EH (cell line): ENCODE data around the gene SGTA.

Experiments
- DNase-seq: peaks from one replicate; pipeline ENCODE4 v3.0.0-alpha.2; 2015; ENCODE audit warnings: low read depth

Gene SGTA

GRCh38 chr19:2809387-2810140, 26.5 kb upstream of the SGTA start:
- DNase-seq, result no peak

- DNase-seq, result no peak
Measured at GRCh38 chr19:2808129-2808941, 25.3 kb upstream of the SGTA start.

- DNase-seq, result no peak
Measured at GRCh38 chr19:2807379-2808128, 24.5 kb upstream of the SGTA start.

GRCh38 chr19:2806736-2807378, 23.8 kb upstream of the SGTA start:
- DNase-seq, result no peak

- no peak for DNase-seq
Measured at GRCh38 chr19:2805991-2806649, 23.0 kb upstream of the SGTA start.

DNA sequence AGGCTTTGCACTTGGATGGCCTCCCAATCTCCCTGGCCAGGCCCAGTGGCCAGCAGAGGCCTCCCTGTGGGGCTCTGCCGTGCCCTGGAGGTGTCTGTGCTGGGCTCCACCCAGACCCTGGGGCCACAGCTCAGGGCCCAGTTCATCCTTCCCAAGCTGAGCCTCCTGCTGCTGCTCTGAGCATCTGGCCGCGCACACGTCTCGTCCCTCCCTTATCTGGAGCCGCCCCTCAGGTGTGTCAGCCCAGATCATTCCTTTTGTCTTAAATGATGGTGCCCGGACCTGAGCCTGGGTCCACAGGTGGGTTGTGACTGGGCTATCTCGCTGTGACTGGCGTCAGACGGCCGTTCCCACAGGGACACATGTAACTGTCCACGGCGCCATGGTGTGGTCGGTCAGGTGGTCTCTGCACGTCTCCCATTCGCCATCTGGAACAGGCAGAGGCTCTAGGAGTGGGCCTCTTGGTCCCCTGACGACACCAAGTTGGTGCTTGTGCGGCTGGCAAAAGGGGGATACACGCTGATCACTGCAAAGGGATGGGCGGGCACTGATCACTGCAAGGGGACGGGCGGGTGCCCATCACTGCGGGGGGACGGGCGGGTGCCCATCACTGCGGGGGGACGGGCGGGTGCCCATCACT, 22.3 kb upstream of the SGTA start:
- no peak for DNase-seq

DNA sequence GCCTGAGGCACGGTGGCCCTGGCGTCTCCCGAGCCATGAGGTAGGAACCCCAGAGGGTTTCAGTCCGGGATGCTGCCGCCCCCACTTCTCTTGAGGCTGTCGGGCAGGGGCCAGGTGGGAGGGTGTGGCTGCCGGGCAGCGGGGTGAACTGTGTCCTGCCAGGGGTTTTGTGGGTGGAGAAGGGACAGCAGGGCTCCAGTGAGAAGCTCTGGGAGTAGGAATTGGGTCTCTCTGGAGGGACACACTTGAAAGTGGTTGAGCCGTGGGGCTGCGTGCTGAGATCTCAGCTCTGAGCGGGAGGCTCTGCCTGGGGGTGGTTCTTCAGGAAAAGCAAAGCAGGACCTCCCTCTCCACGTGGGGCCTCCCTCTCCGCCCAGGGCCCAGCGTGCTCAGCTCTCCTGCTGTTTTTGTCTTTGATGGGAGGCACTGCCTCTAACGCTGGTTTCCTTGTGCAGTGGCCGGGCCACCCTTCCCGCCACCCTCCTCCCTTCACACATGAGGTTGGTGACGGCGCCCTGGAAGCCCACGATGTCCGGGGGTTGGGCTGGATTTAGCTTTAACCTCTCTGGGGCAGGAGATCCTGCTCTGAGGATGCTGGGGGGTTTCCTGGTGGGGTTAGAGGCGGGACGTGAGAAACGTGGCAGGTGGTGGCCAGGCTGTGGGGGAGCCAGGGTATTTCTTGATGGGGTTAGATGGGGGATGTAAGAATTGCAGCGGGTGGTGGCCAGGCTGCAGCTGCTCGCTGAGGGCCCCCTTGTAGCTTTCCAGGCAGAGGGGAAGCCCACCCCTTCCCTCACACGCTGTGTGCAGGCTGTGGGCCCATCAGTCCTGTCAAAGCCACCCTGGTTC, 21.3 kb upstream of the SGTA start:
- DNase-seq, result no peak

- DNase-seq, result no peak
Measured at GRCh38 chr19:2803486-2804155, 20.5 kb upstream of the SGTA start.

DNA sequence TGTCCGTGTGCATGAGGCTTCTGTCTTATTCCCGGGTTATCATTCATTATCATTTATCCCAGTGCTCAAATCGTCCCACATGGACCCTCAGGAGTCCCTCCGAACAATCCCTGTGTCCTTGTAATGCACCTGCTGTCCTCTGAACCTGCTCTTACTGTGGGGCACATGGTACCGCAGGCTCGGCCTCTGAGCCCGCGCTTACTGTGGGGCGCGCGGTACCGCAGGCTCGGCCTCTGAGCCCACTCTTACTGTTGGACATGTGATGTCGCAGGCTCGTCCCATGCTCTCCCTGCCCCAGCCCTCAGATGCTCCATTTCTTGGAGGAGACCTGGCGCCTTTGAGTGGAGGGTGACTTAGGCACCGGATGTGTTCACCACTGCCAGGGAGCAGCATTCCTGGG, 19.8 kb upstream of the SGTA start:
- no peak for DNase-seq

DNA sequence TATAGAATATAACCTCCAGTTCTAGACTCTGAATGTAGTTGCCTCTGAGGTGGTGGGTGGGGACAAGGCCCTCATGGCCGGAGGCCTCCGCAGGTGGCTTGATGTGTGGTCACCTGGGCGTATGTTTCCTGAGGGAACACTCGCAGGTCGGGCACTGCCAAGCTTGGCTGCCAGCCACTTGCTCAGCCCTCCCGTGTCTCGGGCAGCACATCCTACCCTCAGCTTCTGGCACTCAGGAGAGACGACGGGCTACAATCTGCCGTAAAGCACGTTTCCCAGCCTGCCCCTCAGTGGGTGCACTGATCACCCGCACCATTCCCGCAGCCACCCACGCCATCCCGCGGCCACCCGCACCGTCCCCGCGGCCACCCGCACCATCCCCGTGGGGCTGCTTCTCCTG, 17.4 kb upstream of the SGTA start:
- no peak for DNase-seq

- DNase-seq, result no peak
Measured at GRCh38 chr19:2799273-2800020, 16.4 kb upstream of the SGTA start.

GRCh38 chr19:2798733-2799132, 15.7 kb upstream of the SGTA start:
- peak; percentile 19 for DNase-seq

GRCh38 chr19:2798158-2798685, 15.1 kb upstream of the SGTA start:
- DNase-seq, result no peak

- no peak for DNase-seq
Measured at GRCh38 chr19:2797280-2797679, 14.2 kb upstream of the SGTA start.

DNA sequence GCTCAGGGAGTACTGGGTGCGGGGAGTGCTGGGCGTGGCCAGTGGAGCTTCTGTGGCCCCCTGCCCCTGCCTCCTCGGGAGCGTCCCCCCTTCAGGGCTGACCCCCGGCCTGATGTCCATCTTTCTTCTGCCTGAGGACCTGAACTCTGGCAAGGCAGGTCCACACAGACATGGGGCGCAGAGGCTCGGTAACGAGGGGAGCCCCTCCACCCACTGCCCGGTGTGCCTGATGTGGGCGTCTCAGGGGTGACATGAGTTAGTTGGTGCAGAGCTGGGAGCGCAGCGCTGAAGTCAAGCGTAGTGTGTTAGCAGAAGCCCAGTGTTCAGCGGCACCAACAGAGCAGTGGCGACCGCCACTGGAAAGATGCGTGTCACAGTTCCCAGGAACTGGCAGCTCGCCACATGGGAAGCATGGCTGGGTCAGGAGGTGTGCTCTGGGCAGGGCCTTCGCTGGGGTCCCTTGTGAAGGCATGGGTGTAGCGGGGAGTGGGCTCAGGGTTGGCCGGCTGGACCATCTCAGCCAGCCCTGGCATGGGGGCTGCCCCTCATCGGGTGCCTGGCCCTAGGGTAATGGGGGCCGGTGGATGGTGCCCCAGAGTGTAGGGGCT, 13.7 kb upstream of the SGTA start:
- DNase-seq, result no peak

DNA sequence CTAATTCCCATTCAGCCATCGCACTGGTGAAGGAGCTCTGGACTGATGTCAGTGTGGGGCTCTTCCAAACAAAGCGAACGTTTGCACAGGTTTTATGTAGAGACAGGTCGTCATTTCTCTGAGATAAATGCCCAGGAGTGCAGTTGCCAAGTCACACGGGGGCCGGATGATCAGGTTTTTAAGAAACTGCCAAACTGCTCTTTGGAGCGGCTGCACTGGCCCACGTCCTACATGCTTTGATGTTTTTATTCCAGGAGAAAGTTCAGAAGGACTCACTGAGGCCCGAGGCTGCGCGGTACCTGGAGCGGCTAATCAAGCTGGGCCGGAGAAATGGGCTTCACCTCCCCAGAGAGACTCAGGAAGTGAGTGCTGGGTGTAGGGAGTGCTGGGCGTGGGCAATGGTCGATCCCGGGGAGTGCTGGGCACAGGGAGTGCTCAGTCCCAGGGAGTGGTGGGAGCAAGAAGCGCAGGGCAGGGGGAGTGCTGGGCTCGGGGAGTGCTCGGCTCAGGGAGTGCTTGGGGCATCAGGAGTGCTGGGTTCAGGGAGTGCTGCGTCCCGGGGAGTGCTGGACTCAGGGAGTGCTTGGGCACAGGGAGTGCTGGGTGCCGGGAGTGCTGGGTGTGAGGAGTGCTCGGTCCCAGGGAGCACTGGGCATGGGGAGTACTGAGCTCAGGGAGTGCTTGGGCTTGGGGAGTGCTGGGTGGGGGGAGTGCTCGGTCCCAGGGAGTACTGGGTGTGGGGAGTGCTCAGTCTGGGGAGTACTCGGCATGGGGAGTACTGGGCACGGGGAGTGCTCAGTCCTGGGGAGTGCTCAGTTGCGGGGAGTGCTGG, 13.0 kb upstream of the SGTA start:
- no peak for DNase-seq

GRCh38 chr19:2793577-2793976, 10.5 kb upstream of the SGTA start:
- no peak for DNase-seq
